ENCODE results near the gene RAPGEF1. TPM values are rescaled to one million over a fixed set of nuclear protein-coding genes. Genes with fewer than 3 reads are reported as not detected.

RAPGEF1 gene
- polyA plus RNA-seq, 2 of the 4 experiments (the other 2 are of a cell fraction): 21.6 to 27.7 TPM

GRCh38 chr9:131745610-131746009 lies 5.7 kb upstream of the RAPGEF1 start:
- WGBS (ENCODE audit: missing lambda C conversion rate): 90% methylated on average over 2 of the region's 2 CpGs
- no peak for ATAC-seq
- no peaks in the 10 kb centered on the region for H3K9me3 ChIP-seq
- DNase-seq (ENCODE audit: low read depth in 1 of 2, low spot score in 1 of 2): no peak
- H3K27ac ChIP-seq: no peak overlapping the region
- no peak overlapping the region for H3K4me2 ChIP-seq
- TF ChIP-seq TFCP2L1 (CRISPR knock-in tag; IDR thresholded peaks at IDR 0.05) (no peak), SMC3 (IDR thresholded peaks at IDR 0.05) (no peak), BHLHE40 (IDR thresholded peaks at IDR 0.05; ENCODE audit: low read depth, low read length) (no peak), EHMT2 (IDR thresholded peaks at IDR 0.05; ENCODE audit: low read depth) (no peak), PHF8 (IDR thresholded peaks at IDR 0.05; ENCODE audit: borderline replicate concordance, low read depth) (no peak), RFX5 (IDR thresholded peaks at IDR 0.05) (no peak), JUN (IDR thresholded peaks at IDR 0.05) (no peak), BCL3 (IDR thresholded peaks at IDR 0.05) (no peak), MYC (IDR thresholded peaks at IDR 0.05; ENCODE audit: borderline replicate concordance, low read length) (no peak), ZFP36 (IDR thresholded peaks at IDR 0.05; ENCODE audit: borderline replicate concordance, partially characterized antibody) (no peak), GATA3 (IDR thresholded peaks at IDR 0.05; ENCODE audit: borderline replicate concordance) (no peak), FOXS1 (CRISPR knock-in tag; IDR thresholded peaks at IDR 0.05) (no peak), RNF2 (IDR thresholded peaks at IDR 0.05; ENCODE audit: borderline replicate concordance, low read depth) (no peak), NR3C1 (IDR thresholded peaks at IDR 0.05) (no peak), CHD2 (IDR thresholded peaks at IDR 0.05; ENCODE audit: low read length, partially characterized antibody) (no peak), ATOH8 (CRISPR knock-in tag; IDR thresholded peaks at IDR 0.05; ENCODE audit: low read depth) (no peak), MAZ (IDR thresholded peaks at IDR 0.05; ENCODE audit: borderline replicate concordance, low read depth, low read length) (no peak), CHD4 (IDR thresholded peaks at IDR 0.05; ENCODE audit: borderline replicate concordance) (no peak)
- no peak for FAIRE-seq
- no peak overlapping the region for H3K4me3 ChIP-seq
- ChIA-PET POLR2A (no interaction called here), CTCF (interaction anchor here (0.6 to 25.4 kb wide), 15 partner anchors 9 to 507 kb away, joined by 3 to 737 read pairs (median 4); no protein-coding TSS in a partner anchor)
- no peaks in the 10 kb centered on the region for H3K4me1 ChIP-seq

GRCh38 chr9:131744720-131745201 lies 4.9 kb upstream of the RAPGEF1 start:
- no peaks in the 10 kb centered on the region for H3K4me1 ChIP-seq
- ATAC-seq (no peak), DNase-seq (ENCODE audit: low read depth in 1 of 2, low spot score in 1 of 2) (no peak), FAIRE-seq (no peak)
- ChIA-PET POLR2A (no interaction called here), CTCF (interaction anchor here (0.6 to 25.4 kb wide), 16 partner anchors 10 to 519 kb away, joined by 3 to 737 read pairs (median 4); no protein-coding TSS in a partner anchor)
- no peak overlapping the region for H3K4me2 ChIP-seq
- H3K9me3 ChIP-seq: no peaks in the 10 kb centered on the region
- no peak overlapping the region for H3K4me3 ChIP-seq
- 89% methylated on average over 8 of the region's 8 CpGs for WGBS (ENCODE audit: missing lambda C conversion rate)
- H3K27ac ChIP-seq: no peak overlapping the region
- no peak for TF ChIP-seq USF2 (IDR thresholded peaks at IDR 0.05)
- no peak for TF ChIP-seq KDM5A (IDR thresholded peaks at IDR 0.05)
- TF ChIP-seq ZC3H11A (IDR thresholded peaks at IDR 0.05): no peak
- no peak for TF ChIP-seq CBX8 (IDR thresholded peaks at IDR 0.05)
- no peak for TF ChIP-seq NFE2L2 (conservative IDR thresholded peaks at IDR 0.05; ENCODE audit: low read length)
- no peak for TF ChIP-seq CEBPB (IDR thresholded peaks at IDR 0.05)
- no peak for TF ChIP-seq CHD2 (IDR thresholded peaks at IDR 0.05; ENCODE audit: low read length, partially characterized antibody)
- TF ChIP-seq KDM1A (IDR thresholded peaks at IDR 0.05; ENCODE audit: low read depth): no peak
- TF ChIP-seq ATOH8 (CRISPR knock-in tag; IDR thresholded peaks at IDR 0.05; ENCODE audit: low read depth): no peak
- TF ChIP-seq GATA3 (IDR thresholded peaks at IDR 0.05; ENCODE audit: borderline replicate concordance): no peak
